IMR-90 (cell line): ENCODE results near the gene SPCS1. TPM values are rescaled to one million over a fixed set of nuclear protein-coding genes. Genes with fewer than 3 reads are reported as not detected.

Experiments
- ATAC-seq: fragments of 200-7000 bp; cut with Tn5 transposase; 2 replicates; pipeline ENCODE4 v1.9.1; 2020; ENCODE audit warnings: low read depth, mild to moderate bottlenecking, moderate library complexity
- BruUV-seq: library from RNA; stranded (reverse); fragments of 400-500 nt; replicated peaks from 2 replicates; lab custom pipeline; 2021; lab: Mats Ljungman, UMichigan
- CTCF ChIA-PET: fragments of 300-600 bp; formaldehyde crosslinking; extraction: SDS; loops from one replicate; lab custom pipeline; 2021; ENCODE audit warnings: antibody characterized with exemption; lab: Yijun Ruan, JAX
- POLR2A ChIA-PET: fragments of 300-600 bp; sonication (Branson Sonifier 250); formaldehyde crosslinking; loops from one replicate; lab custom pipeline; 2022; ENCODE audit warnings: antibody characterized with exemption; ENCODE audit not compliant: unreplicated experiment; lab: Charles Lee
- DNase-seq: peaks from one replicate; pipeline ENCODE4 v3.0.0; 2013
- H2AFZ ChIP-seq: replicated peaks from 2 replicates; pipeline ENCODE3; 2013; ENCODE audit warnings: low read length, mild to moderate bottlenecking; ENCODE audit not compliant: poor library complexity
- H2AK5ac ChIP-seq: 2 replicates; pipeline ENCODE4 v1.6.1; 2013; ENCODE audit warnings: low read depth, low read length, inconsistent platforms
- H2AK9ac ChIP-seq: replicated peaks from 2 replicates; pipeline ENCODE3; 2013; ENCODE audit warnings: mild to moderate bottlenecking, low read depth, low read length, moderate library complexity; ENCODE audit not compliant: poor library complexity
- H2BK120ac ChIP-seq: 2 replicates; pipeline ENCODE4 v1.6.1; 2013; ENCODE audit warnings: low read depth, low read length, inconsistent platforms
- H2BK15ac ChIP-seq: 3 replicates; pipeline ENCODE4 v1.6.1; 2013; ENCODE audit warnings: low read depth, low read length, inconsistent platforms
- H2BK20ac ChIP-seq: 2 replicates; pipeline ENCODE4 v1.6.1; 2013; ENCODE audit warnings: low read depth, mild to moderate bottlenecking, inconsistent platforms, low read length, moderate library complexity
- H2BK5ac ChIP-seq: 2 replicates; pipeline ENCODE4 v1.6.1; 2013; ENCODE audit warnings: mild to moderate bottlenecking, low read depth, low read length, inconsistent platforms; ENCODE audit not compliant: poor library complexity, severe bottlenecking
- H3K14ac ChIP-seq: replicated peaks from 2 replicates; pipeline ENCODE4 v1.6.1; 2013; ENCODE audit warnings: low read depth, low read length, inconsistent platforms
- H3K18ac ChIP-seq: 2 replicates; pipeline ENCODE4 v1.6.1; 2013; ENCODE audit warnings: low read depth, low read length, control low read depth
- H3K23ac ChIP-seq: 2 replicates; pipeline ENCODE4 v1.6.1; 2013; ENCODE audit warnings: low read depth, low read length, inconsistent platforms
- H3K27ac ChIP-seq: 2 replicates; pipeline ENCODE4 v1.5.1; 2013; ENCODE audit warnings: mild to moderate bottlenecking, control low read depth, low read length; ENCODE audit not compliant: insufficient read depth
- H3K27me3 ChIP-seq: 2 replicates; pipeline ENCODE4 v1.6.1; 2013; ENCODE audit warnings: low read length; ENCODE audit not compliant: control insufficient read depth, insufficient read depth
- H3K36me3 ChIP-seq: 2 replicates; pipeline ENCODE4 v1.6.1; 2013; ENCODE audit warnings: low read length, mixed read lengths; ENCODE audit not compliant: control insufficient read depth, insufficient read depth
- H3K4ac ChIP-seq: 2 replicates; pipeline ENCODE4 v1.6.1; 2013; ENCODE audit warnings: low read depth, low read length, inconsistent platforms
- H3K4me1 ChIP-seq: 2 replicates; pipeline ENCODE4 v1.6.1; 2013; ENCODE audit warnings: low read length, mixed read lengths; ENCODE audit not compliant: control insufficient read depth, insufficient read depth
- H3K4me2 ChIP-seq: 2 replicates; pipeline ENCODE4 v1.6.1; 2013; ENCODE audit warnings: low read depth, mild to moderate bottlenecking, control low read depth, low read length, moderate library complexity
- H3K4me3 ChIP-seq: 2 replicates; pipeline ENCODE4 v1.5.1; 2013; ENCODE audit warnings: low read depth, mild to moderate bottlenecking, control low read depth, low read length, moderate library complexity; ENCODE audit not compliant: insufficient read depth
- H3K56ac ChIP-seq: 2 replicates; pipeline ENCODE4 v1.6.1; 2013; ENCODE audit warnings: low read length, inconsistent platforms; ENCODE audit not compliant: insufficient read depth; ENCODE audit errors: extremely low read depth
- H3K79me1 ChIP-seq, 2 experiments: 2 replicates each; pipeline ENCODE4 v1.6.1; 2013; ENCODE audit warnings: low read length in 2 of 2, inconsistent platforms in 1 of 2, low read depth in 1 of 2
- H3K9ac ChIP-seq: 2 replicates; pipeline ENCODE4 v1.6.1; 2013; ENCODE audit warnings: low read depth, low read length, control low read depth
- H3K9me1 ChIP-seq: 2 replicates; pipeline ENCODE4 v1.6.1; 2013; ENCODE audit warnings: low read length, inconsistent platforms; ENCODE audit not compliant: insufficient read depth
- H3K9me3 ChIP-seq: 2 replicates; pipeline ENCODE4 v1.6.1; 2013; ENCODE audit warnings: low read length; ENCODE audit not compliant: control insufficient read depth, insufficient read depth
- H4K20me1 ChIP-seq: 2 replicates; pipeline ENCODE4 v1.6.1; 2013; ENCODE audit warnings: low read length, inconsistent platforms; ENCODE audit not compliant: insufficient read depth
- H4K5ac ChIP-seq: 2 replicates; pipeline ENCODE4 v1.6.1; 2013; ENCODE audit warnings: mild to moderate bottlenecking, low read depth, low read length, control low read depth
- H4K8ac ChIP-seq, 2 experiments: 2 replicates each; pipeline ENCODE4 v1.6.1; 2013; ENCODE audit warnings: low read depth in 2 of 2, low read length in 2 of 2, control low read depth in 1 of 2, inconsistent platforms in 1 of 2
- H4K91ac ChIP-seq: 2 replicates; pipeline ENCODE4 v1.6.1; 2013; ENCODE audit warnings: low read depth, low read length, inconsistent platforms; ENCODE audit not compliant: insufficient read depth
- BHLHE40 ChIP-seq: fragments of 150-350 bp; IDR thresholded peaks from 2 replicates; pipeline ENCODE4 v1.6.1; 2016; ENCODE audit warnings: mild to moderate bottlenecking, low read depth, low read length
- CEBPB ChIP-seq: IDR thresholded peaks from 2 replicates; pipeline ENCODE4 v1.6.1; 2012; ENCODE audit warnings: low read depth, low read length, improper control_type of control experiment
- CHD1 ChIP-seq: IDR thresholded peaks from 2 replicates; pipeline ENCODE4 v1.6.1; 2012; ENCODE audit warnings: low read depth, low read length, improper control_type of control experiment
- FOS ChIP-seq: fragments of 150-350 bp; IDR thresholded peaks from 2 replicates; pipeline ENCODE4 v1.6.1; 2016; ENCODE audit warnings: low read depth, low read length
- MAFK ChIP-seq: IDR thresholded peaks from 2 replicates; pipeline ENCODE4 v1.6.1; 2012; ENCODE audit warnings: low read depth, low read length, improper control_type of control experiment
- MAZ ChIP-seq: IDR thresholded peaks from 2 replicates; pipeline ENCODE4 v1.6.1; 2012; ENCODE audit warnings: low read depth, mild to moderate bottlenecking, low read length, improper control_type of control experiment, moderate library complexity, borderline replicate concordance
- MXI1 ChIP-seq: IDR thresholded peaks from 2 replicates; pipeline ENCODE4 v1.6.1; 2012; ENCODE audit warnings: low read depth, mild to moderate bottlenecking, low read length, moderate library complexity, borderline replicate concordance
- NFE2L2 ChIP-seq: fragments of 150-350 bp; IDR thresholded peaks from 2 replicates; pipeline ENCODE4 v1.6.1; 2016; ENCODE audit warnings: low read depth, mild to moderate bottlenecking, low read length
- POLR2A ChIP-seq: IDR thresholded peaks from 2 replicates; pipeline ENCODE4 v1.6.1; 2012; ENCODE audit warnings: mild to moderate bottlenecking, low read depth, low read length
- RAD21 ChIP-seq: IDR thresholded peaks from 2 replicates; pipeline ENCODE4 v1.6.1; 2012; ENCODE audit warnings: low read length, improper control_type of control experiment
- RCOR1 ChIP-seq: IDR thresholded peaks from 2 replicates; pipeline ENCODE4 v1.6.1; 2012; ENCODE audit warnings: mild to moderate bottlenecking, low read length, improper control_type of control experiment; ENCODE audit not compliant: insufficient replicate concordance
- RFX5 ChIP-seq: IDR thresholded peaks from 2 replicates; pipeline ENCODE4 v1.8.0; 2012; ENCODE audit warnings: low read depth, mild to moderate bottlenecking, low read length, moderate library complexity
- SMC3 ChIP-seq: fragments of 150-350 bp; IDR thresholded peaks from 2 replicates; pipeline ENCODE4 v1.6.1; 2016; ENCODE audit warnings: low read depth, mild to moderate bottlenecking, antibody characterized with exemption, low read length, moderate library complexity
- dilution Hi-C: fragments of 300-500 bp; cut with HindIII; formaldehyde crosslinking; loops from one replicate; pipeline ENCODE4 v1.14.3; 2018; ENCODE audit warnings: low sequenced_read_pairs; ENCODE audit not compliant: unreplicated experiment
- in situ Hi-C: fragments of 300-500 bp; cut with MboI; formaldehyde crosslinking; loops from 3 replicates; pipeline ENCODE4 v1.14.3; 2019; ENCODE audit warnings: low sequenced_read_pairs, inconsistent platforms, mixed read lengths
- intact Hi-C: fragments of 100-400 bp; cut with micrococcal nuclease; formaldehyde crosslinking; loops from 2 replicates; pipeline ENCODE4 v1.10.0; 2022
- polyA plus RNA-seq, 3 experiments: library from polyadenylated mRNA; depleted of rRNA; stranded (reverse); fragments of >200 nt; gene quantifications; 2 replicates each; pipeline ENCODE4 v1.2.3, GENCODE V29; 2012; ENCODE audit warnings: low replicate concordance in 1 of 3
- total RNA-seq: library from RNA; depleted of rRNA; stranded (reverse); fragments of >200 nt; gene quantifications from 2 replicates; pipeline ENCODE4 v1.2.3, GENCODE V29; 2012
- TF ChIP-seq, protein P1 (sequence below): fragments of 150-350 bp; IDR thresholded peaks from 2 replicates; pipeline ENCODE4 v1.6.1; 2017; ENCODE audit warnings: mild to moderate bottlenecking, antibody characterized with exemption, low read length, low read depth
- TF ChIP-seq, protein P2 (sequence below): conservative IDR thresholded peaks from 2 replicates; pipeline ENCODE4 v1.5.1; 2012; ENCODE audit warnings: mild to moderate bottlenecking, low read depth, low read length, improper control_type of control experiment
- TF ChIP-seq, protein P3 (sequence below): fragments of 150-350 bp; IDR thresholded peaks from 2 replicates; pipeline ENCODE4 v1.6.1; 2016; ENCODE audit warnings: low read depth, mild to moderate bottlenecking, low read length, moderate library complexity, borderline replicate concordance

SPCS1 gene
- total and polyA plus RNA-seq, 2 of the 4 experiments (the other 2 are of a cell fraction) = 50.5 to 124 TPM

DNA sequence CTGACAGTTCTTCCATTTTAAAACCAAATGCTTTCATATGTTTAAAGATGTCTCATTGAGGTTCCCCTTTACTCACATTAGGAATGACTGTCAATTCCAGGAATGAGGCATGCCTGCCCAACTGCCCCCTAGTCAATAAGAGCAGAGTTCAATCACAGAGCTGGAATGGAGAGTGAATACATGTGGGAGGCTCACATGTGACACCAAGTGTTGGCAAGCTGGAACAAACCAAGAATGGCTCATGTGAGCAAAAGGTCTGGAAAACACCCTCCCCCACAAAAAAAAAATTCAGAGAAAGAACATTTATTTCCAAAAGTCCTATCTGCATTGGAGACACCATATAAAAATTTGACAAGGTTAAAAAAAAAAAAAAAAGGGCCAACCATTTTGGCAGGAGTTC is 23.9 kb upstream of the SPCS1 start:
- Histone ChIP-seq H2AFZ (no peak overlapping the region), H2BK20ac (no peak overlapping the region), H3K36me3 (peaks cover 17% of the 10 kb centered on the region), H3K56ac (no peak overlapping the region), H3K9me3 (no peaks in the 10 kb centered on the region), H2BK15ac (no peak overlapping the region), H3K23ac (no peak overlapping the region), H3K9ac (no peak overlapping the region), H4K5ac (no peak overlapping the region), H3K27ac (peak overlapping the region; percentile 15; the same call in 1 of the 2 replicates), H3K79me1 (peaks cover 25 to 68% of the 10 kb centered on the region in 2 experiments), H3K4me1 (peaks cover 11% of the 10 kb centered on the region), H3K14ac (no peak overlapping the region), H3K27me3 (no peaks in the 10 kb centered on the region), H2BK5ac (peak overlapping the region; percentile 12), H3K4me2 (no peak overlapping the region), H3K4ac (no peak overlapping the region), H4K8ac (no peak overlapping the region), H4K20me1 (peaks cover 20% of the 10 kb centered on the region; the same call in 1 of the 2 replicates), H2AK5ac (peak overlapping the region; percentile 43; the same call in 1 of the 2 replicates), H3K4me3 (no peak overlapping the region), H4K91ac (no peak overlapping the region), H3K9me1 (peaks cover 6% of the 10 kb centered on the region; the same call in 1 of the 2 replicates), H3K18ac (no peak overlapping the region), H2AK9ac (peak overlapping the region; percentile 88), H2BK120ac (no peak overlapping the region)
- intact Hi-C loops (loop anchor here (5.0 kb wide), 1 partner anchor 210 kb away; no protein-coding TSS in a partner anchor), in situ Hi-C loops (no loop called here), dilution Hi-C loops (no loop called here)
- TF ChIP-seq BHLHE40 (no peak; the same call in 1 of the 2 replicates), NFE2L2 (no peak), POLR2A (no peak), FOS (no peak), RCOR1 (no peak), MAFK (no peak), RAD21 (peak; percentile 45), MXI1 (peak; percentile 79; the same call in 1 of the 2 replicates), RFX5 (no peak), MAZ (no peak), CHD1 (no peak), CEBPB (no peak), SMC3 (peak; percentile 35; the same call in 1 of the 2 replicates)
- TF ChIP-seq, protein P1, sequence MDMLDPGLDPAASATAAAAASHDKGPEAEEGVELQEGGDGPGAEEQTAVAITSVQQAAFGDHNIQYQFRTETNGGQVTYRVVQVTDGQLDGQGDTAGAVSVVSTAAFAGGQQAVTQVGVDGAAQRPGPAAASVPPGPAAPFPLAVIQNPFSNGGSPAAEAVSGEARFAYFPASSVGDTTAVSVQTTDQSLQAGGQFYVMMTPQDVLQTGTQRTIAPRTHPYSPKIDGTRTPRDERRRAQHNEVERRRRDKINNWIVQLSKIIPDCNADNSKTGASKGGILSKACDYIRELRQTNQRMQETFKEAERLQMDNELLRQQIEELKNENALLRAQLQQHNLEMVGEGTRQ = peak; percentile 81
- TF ChIP-seq, protein P2, sequence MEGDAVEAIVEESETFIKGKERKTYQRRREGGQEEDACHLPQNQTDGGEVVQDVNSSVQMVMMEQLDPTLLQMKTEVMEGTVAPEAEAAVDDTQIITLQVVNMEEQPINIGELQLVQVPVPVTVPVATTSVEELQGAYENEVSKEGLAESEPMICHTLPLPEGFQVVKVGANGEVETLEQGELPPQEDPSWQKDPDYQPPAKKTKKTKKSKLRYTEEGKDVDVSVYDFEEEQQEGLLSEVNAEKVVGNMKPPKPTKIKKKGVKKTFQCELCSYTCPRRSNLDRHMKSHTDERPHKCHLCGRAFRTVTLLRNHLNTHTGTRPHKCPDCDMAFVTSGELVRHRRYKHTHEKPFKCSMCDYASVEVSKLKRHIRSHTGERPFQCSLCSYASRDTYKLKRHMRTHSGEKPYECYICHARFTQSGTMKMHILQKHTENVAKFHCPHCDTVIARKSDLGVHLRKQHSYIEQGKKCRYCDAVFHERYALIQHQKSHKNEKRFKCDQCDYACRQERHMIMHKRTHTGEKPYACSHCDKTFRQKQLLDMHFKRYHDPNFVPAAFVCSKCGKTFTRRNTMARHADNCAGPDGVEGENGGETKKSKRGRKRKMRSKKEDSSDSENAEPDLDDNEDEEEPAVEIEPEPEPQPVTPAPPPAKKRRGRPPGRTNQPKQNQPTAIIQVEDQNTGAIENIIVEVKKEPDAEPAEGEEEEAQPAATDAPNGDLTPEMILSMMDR = peak; percentile 33; the same call in 1 of the 2 replicates
- TF ChIP-seq, protein P3, sequence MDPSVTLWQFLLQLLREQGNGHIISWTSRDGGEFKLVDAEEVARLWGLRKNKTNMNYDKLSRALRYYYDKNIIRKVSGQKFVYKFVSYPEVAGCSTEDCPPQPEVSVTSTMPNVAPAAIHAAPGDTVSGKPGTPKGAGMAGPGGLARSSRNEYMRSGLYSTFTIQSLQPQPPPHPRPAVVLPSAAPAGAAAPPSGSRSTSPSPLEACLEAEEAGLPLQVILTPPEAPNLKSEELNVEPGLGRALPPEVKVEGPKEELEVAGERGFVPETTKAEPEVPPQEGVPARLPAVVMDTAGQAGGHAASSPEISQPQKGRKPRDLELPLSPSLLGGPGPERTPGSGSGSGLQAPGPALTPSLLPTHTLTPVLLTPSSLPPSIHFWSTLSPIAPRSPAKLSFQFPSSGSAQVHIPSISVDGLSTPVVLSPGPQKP = no peak
- BruUV-seq = no TSS peak
- ChIA-PET POLR2A (no interaction called here), CTCF (interaction anchor here (0.5 kb wide), 1 partner anchor 17 kb away, joined by 5 read pairs; no protein-coding TSS in a partner anchor)
- ATAC-seq (peak; percentile 9), DNase-seq (peak; percentile 85)
